ENCODE data around the gene STMN3.
A peak's percentile ranks its signal among the peaks of the same experiment; 100 is the strongest.

Gene STMN3

DNA sequence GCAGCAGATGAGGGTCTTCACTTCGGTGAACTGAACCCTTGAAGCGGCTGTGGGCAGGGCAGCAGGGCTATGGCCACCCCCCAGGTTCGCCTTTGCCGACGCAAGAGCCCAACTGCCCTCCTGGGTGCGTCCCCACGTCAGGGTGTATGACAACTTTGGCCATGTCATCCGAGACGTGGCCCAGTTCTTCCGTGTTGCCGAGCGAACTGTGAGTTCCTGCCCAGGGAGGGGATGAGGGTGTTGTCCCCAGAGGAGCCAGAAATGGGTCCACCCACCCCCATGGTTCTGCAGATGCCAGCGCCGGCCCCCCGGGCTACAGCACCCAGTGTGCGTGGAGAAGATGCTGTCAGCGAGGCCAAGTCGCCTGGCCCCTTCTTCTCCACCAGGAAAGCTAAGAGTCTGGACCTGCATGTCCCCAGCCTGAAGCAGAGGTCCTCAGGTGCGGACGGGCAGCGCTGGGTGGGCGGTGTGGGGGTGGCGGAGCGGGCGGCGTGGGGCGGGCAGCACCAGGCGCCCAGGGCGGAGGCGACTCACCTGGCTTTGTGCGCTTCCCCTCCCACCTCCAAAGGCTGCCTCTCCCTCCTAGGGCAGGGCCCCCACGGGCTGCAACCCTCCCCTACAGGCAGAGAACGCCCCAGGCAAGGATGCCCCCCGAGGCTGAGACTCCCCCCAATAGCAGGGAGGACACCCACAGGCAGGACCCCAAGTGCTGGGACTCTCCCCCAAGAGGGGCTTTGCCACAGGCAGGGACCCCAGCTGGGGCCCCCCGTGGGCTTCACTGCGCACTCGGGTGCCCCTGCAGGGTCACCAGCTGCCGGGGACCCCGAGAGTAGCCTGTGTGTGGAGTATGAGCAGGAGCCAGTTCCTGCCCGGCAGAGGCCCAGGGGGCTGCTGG is 37.0 kb upstream of the STMN3 start:
- Histone ChIP-seq H3K4me2 (ENCODE audit: low read length) (no peak overlapping the region), H3K27me3 (ENCODE audit: control insufficient read depth, insufficient read depth, low read length) (no peaks in the 10 kb centered on the region), H3K9ac (ENCODE audit: low read depth, low read length) (no peak overlapping the region), H3K36me3 (ENCODE audit: insufficient read depth, low read length) (peaks cover 18% of the 10 kb centered on the region), H3K4me3 (ENCODE audit: low read length) (no peak overlapping the region), H3K9me3 (replicated peaks; ENCODE audit: low read length) (no peaks in the 10 kb centered on the region), H3K4me1 (ENCODE audit: control insufficient read depth, insufficient read depth, low read length) (peaks cover 14% of the 10 kb centered on the region)

DNA sequence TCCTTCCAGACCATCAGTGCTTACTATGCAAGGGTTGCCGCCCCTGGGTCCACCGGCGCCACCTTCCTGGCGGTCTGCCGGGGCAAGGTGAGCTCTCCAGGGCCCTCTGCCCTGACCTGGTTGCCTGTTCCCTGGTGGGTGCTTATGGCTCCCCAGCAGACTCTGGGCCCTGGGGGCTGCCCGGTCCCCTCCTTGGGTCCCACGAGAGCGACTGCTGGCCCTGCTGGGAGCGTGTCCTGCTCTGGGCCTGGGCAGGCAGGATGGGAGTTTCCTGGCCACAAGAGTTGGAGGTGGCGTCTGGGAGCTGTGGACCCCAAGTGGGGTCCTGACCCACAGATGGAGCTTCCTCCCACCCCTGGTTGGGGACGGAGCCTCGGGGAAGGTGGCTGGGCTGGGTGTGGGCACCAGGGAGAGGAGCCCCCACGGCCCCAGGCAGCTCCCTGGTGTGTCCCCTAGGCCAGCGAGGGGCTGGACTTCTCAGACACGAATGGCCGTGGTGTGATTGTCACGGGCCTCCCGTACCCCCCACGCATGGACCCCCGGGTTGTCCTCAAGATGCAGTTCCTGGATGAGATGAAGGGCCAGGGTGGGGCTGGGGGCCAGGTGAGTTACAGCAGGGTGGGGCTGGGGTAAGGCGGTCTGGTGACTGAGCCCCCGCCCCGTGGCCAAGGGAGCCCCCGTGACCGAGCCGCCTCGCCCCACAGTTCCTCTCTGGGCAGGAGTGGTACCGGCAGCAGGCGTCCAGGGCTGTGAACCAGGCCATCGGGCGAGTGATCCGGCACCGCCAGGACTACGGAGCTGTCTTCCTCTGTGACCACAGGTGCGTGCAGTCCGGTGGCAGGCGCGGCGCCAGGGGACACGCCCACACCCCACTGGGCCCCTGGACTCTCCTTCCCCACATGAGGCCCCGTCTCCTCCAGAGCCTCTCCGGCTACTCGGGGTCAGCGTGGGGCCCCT is 36.1 kb upstream of the STMN3 start:
- peaks cover 15% of the 10 kb centered on the region for H3K36me3 ChIP-seq (ENCODE audit: insufficient read depth, low read length)
- no peak overlapping the region for H3K4me2 ChIP-seq (ENCODE audit: low read length)
- no peak overlapping the region for H3K9ac ChIP-seq (ENCODE audit: low read depth, low read length)
- H3K9me3 ChIP-seq (replicated peaks; ENCODE audit: low read length), result no peaks in the 10 kb centered on the region
- H3K4me3 ChIP-seq (ENCODE audit: low read length), result no peak overlapping the region
- no peaks in the 10 kb centered on the region for H3K27me3 ChIP-seq (ENCODE audit: control insufficient read depth, insufficient read depth, low read length)
- H3K4me1 ChIP-seq (ENCODE audit: control insufficient read depth, insufficient read depth, low read length), result peaks cover 14% of the 10 kb centered on the region

DNA sequence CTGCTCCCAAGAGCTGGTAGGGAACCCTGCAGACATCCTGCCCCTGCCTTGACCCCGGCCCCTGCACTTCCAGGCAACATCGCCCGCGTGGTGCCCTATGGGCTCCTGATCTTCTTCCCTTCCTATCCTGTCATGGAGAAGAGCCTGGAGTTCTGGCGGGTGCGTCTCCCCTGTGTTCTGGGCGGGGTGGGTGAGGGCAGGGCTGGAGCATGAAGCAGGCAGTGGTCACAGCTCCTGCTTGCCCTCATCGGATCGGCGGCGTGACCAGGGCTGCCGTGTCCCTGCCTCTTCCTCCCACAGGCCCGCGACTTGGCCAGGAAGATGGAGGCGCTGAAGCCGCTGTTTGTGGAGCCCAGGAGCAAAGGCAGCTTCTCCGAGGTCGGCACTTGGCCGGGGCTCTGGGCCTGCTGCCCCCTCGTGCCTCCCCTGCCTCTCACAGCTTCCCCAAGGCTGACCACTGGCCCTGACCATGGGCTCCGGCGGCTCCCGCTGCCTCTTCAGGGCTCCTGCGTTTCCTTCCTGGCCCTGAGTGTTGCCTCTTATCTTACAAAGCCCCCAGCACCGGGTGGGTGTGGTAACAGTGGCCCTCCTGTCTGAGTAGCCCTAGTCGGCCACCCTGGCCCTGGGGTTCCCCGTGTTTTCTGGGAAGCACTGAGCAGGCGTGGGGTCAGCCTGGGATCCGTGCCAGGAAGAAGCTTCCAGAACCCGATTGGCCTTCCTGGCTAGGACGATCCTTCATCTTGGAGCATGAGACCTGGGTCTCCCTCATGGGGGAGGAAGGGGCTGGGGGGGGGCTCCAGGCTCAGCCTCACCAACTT is 35.2 kb upstream of the STMN3 start:
- Histone ChIP-seq H3K4me3 (ENCODE audit: low read length) (no peak overlapping the region), H3K36me3 (ENCODE audit: insufficient read depth, low read length) (peaks cover 9% of the 10 kb centered on the region), H3K9ac (ENCODE audit: low read depth, low read length) (no peak overlapping the region), H3K4me1 (ENCODE audit: control insufficient read depth, insufficient read depth, low read length) (peaks cover 17% of the 10 kb centered on the region), H3K9me3 (replicated peaks; ENCODE audit: low read length) (no peaks in the 10 kb centered on the region), H3K4me2 (ENCODE audit: low read length) (no peak overlapping the region), H3K27me3 (ENCODE audit: control insufficient read depth, insufficient read depth, low read length) (no peaks in the 10 kb centered on the region)

DNA sequence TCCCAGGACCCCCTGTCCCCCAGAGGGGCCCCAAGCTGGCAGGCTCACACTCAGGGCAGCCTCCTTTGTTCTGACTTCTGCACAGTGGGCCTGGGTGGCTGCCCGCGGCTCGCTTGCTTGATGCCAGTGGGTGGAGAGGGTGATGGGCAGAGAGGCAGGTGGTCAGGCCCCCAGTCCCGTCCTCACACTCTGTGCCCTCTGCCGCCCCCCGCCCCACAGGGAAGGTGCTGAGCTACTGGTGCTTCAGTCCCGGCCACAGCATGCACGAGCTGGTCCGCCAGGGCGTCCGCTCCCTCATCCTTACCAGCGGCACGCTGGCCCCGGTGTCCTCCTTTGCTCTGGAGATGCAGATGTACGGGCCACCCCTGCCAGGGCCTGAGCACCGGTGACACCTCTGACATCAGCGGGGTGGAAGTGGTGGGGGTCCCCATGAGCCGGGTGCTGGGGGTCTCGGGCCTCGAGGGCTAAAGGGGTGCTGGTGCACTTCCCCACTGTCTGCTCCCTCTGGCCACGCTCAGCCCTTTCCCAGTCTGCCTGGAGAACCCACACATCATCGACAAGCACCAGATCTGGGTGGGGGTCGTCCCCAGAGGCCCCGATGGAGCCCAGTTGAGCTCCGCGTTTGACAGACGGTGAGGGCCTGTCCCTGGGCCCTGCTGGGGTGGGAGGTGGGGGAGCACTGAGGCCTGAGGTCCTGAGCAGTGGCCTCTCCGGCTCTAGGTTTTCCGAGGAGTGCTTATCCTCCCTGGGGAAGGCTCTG is 34.4 kb upstream of the STMN3 start:
- Histone ChIP-seq H3K27me3 (ENCODE audit: control insufficient read depth, insufficient read depth, low read length) (no peaks in the 10 kb centered on the region), H3K9ac (ENCODE audit: low read depth, low read length) (peak overlapping the region; percentile 34), H3K9me3 (replicated peaks; ENCODE audit: low read length) (no peaks in the 10 kb centered on the region), H3K4me3 (ENCODE audit: low read length) (no peak overlapping the region), H3K36me3 (ENCODE audit: insufficient read depth, low read length) (peaks cover 12% of the 10 kb centered on the region), H3K4me1 (ENCODE audit: control insufficient read depth, insufficient read depth, low read length) (peaks cover 25% of the 10 kb centered on the region), H3K4me2 (ENCODE audit: low read length) (no peak overlapping the region)

DNA sequence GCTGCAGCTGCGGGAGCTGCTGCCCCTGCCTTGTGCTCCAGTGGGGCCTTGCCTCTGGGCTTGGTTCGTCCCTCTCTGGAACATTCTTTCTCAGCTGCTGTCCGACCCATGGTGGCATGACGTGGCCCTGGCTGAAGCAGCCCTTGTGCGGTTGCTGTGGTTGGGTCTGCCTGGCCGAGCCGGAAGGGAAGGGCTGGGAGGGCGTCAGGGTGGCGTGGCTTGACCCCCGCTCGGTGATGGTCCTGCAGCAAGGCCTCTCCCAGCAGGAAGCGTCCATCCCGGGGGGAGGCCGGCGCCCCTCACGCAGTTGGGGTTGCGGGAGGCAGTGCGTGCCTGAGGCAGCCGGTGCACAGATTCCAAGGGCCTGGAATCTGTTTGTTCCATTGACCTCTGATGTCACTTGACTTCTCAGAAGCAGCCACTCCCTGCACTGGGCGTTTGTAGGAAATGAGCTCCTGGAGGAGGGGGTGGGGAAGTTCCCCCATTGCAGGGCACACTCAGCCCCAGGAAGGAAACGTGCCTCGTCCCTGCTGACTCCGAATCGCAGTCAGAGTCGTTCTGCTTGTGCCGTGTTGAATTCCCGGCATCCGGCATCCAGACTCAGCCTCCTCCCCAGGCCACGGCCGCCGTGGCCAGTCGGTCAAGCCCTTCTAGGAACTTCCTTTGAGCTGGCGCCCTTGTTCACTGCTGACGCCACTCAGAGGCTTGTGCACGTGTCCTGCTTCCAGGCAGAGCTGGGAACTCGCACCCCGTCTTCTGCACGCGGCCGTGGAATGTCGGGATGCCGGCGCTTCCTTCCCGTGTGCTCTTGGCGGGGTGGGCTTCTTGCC is 33.5 kb upstream of the STMN3 start:
- Histone ChIP-seq H3K4me1 (ENCODE audit: control insufficient read depth, insufficient read depth, low read length) (peaks cover 33% of the 10 kb centered on the region), H3K27me3 (ENCODE audit: control insufficient read depth, insufficient read depth, low read length) (no peaks in the 10 kb centered on the region), H3K4me2 (ENCODE audit: low read length) (peak overlapping the region; percentile 46), H3K9me3 (replicated peaks; ENCODE audit: low read length) (no peaks in the 10 kb centered on the region), H3K4me3 (ENCODE audit: low read length) (no peak overlapping the region), H3K9ac (ENCODE audit: low read depth, low read length) (peak overlapping the region; percentile 34), H3K36me3 (ENCODE audit: insufficient read depth, low read length) (peaks cover 8% of the 10 kb centered on the region)

DNA sequence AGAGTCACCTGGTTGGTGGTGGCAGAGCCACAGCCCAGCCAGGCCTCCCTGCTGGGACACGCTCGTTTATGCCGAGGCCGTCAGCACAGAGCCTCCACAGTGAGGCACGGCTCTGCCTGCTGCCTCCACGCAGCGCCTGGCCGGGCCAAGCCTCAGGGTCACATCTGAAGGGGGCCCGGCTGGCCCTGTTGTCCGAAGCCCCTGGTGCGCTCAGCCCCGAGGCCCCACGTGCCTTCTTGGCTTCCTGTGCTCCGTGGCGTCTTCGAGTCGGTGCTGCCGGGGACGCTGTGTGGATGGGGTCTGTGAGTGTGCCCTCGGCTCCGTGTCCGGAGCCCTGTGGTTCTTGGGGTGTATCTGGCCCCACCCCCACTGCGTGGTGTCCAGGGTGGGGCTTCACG is 32.9 kb upstream of the STMN3 start:
- Histone ChIP-seq H3K36me3 (ENCODE audit: insufficient read depth, low read length) (peaks cover 7% of the 10 kb centered on the region), H3K4me2 (ENCODE audit: low read length) (no peak overlapping the region), H3K27me3 (ENCODE audit: control insufficient read depth, insufficient read depth, low read length) (no peaks in the 10 kb centered on the region), H3K9me3 (replicated peaks; ENCODE audit: low read length) (no peaks in the 10 kb centered on the region), H3K4me3 (ENCODE audit: low read length) (no peak overlapping the region), H3K9ac (ENCODE audit: low read depth, low read length) (no peak overlapping the region), H3K4me1 (ENCODE audit: control insufficient read depth, insufficient read depth, low read length) (peaks cover 38% of the 10 kb centered on the region)

DNA sequence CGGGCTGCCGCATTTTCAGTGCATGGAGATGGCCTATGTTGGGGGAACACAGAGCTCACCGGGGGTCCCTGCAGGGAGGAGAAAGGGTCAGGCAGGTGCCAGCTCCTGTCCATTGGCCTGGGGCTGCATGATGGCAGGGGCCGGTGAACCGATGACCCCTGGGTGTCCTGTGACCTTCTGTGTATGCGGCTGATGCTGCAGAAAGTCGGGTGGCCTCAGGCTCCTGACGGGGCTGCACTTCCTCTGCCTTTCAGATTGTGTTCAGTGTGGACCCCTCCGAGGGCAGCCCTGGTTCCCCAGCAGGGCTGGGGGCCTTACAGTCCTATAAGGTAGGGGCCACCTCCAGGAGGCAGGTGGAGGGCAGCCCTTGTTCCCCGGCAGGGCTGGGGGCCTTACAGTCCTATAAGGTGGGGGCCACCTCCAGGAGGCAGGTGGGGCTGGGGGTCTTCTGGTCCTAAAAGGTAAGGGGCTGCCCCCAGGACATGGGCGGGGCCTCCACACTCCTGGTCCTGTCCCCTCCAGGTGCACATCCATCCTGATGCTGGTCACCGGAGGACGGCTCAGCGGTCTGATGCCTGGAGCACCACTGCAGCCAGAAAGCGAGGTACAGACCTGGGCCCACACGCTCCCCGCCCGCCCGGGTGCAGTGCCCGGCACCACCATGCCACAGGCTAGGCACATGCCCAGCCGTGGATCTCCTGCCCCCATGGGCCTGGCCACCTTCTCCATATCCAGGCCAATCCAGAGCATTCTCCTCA is 32.2 kb upstream of the STMN3 start:
- no peak overlapping the region for H3K9ac ChIP-seq (ENCODE audit: low read depth, low read length)
- H3K4me1 ChIP-seq (ENCODE audit: control insufficient read depth, insufficient read depth, low read length), result peaks cover 38% of the 10 kb centered on the region
- no peaks in the 10 kb centered on the region for H3K9me3 ChIP-seq (replicated peaks; ENCODE audit: low read length)
- H3K4me2 ChIP-seq (ENCODE audit: low read length), result no peak overlapping the region
- H3K27me3 ChIP-seq (ENCODE audit: control insufficient read depth, insufficient read depth, low read length), result no peaks in the 10 kb centered on the region
- H3K36me3 ChIP-seq (ENCODE audit: insufficient read depth, low read length), result peaks cover 7% of the 10 kb centered on the region
- no peak overlapping the region for H3K4me3 ChIP-seq (ENCODE audit: low read length)

DNA sequence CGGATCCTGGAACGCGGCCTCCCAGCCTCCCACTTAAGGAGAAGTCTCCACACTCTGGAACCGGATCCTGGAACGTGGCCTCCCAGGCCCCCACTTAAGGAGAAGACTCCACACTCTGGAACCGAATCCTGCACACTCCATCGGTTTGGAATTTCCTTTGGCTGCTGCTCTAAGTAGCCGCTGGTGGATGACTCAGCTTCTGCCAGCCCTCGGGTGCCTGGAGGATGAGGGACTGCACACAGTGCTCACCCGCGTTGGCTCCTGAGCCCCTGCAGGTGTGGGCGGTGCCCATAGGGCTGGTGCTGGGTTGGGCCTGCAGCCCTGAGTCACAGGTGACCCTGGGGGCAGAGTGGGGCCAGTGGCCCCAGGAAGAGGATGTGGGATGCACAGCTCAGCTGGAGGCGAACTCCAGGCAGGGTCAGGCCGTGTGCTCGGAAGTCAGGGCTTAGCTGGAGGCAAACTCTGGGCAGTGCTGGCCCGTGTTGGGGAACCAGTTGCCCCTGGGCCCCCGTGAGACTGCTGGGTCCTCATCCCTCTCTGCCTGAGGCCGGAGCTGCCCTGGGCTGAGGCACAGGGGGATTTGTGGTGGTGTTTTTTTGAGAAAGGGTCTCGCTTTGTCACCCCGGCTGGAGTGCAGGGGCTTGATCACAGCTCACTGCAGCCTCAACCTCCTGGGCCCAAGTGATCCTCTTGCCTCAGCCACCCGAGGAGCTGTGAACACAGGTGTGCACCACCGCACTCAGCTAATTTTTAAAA is 29.3 kb upstream of the STMN3 start:
- H3K9ac ChIP-seq (ENCODE audit: low read depth, low read length), result peak overlapping the region; percentile 24

DNA sequence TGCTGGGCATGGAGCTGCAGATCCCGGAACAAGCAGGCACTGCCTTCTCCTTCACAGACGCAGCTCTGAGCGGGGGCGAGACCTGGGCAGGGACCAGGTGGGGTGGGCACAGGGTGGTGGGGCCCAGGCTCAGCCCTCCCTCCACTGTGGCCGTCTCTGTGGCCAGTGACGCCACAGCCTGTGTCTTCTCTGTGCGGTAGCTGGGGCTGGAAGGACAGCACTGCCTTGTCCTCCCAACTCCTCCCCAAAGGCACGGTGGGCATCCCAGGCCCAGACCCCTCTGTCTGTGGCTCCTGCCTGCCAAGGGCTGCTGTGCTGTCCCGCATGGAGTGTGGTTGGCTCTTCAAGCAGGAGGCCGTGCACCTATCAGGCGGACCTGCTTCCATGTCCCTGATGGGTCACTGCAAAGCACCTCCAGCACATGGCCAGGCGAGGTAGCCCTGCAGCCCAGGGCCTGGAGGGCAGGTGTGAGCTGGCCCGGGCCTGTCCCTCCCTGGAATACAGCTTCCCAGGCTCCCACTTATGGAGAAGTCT is 28.5 kb upstream of the STMN3 start:
- H3K4me1 ChIP-seq (ENCODE audit: control insufficient read depth, insufficient read depth, low read length), result peaks cover 31% of the 10 kb centered on the region
- no peaks in the 10 kb centered on the region for H3K9me3 ChIP-seq (replicated peaks; ENCODE audit: low read length)
- H3K27me3 ChIP-seq (ENCODE audit: control insufficient read depth, insufficient read depth, low read length), result no peaks in the 10 kb centered on the region
- peak overlapping the region; percentile 59 for H3K4me2 ChIP-seq (ENCODE audit: low read length)
- peaks cover 23% of the 10 kb centered on the region for H3K36me3 ChIP-seq (ENCODE audit: insufficient read depth, low read length)
- H3K4me3 ChIP-seq (ENCODE audit: low read length), result no peak overlapping the region
- peak overlapping the region; percentile 24 for H3K9ac ChIP-seq (ENCODE audit: low read depth, low read length)

More for the DNA sequence above, 29.3 kb upstream of the STMN3 start:
- no peaks in the 10 kb centered on the region for H3K9me3 ChIP-seq (replicated peaks; ENCODE audit: low read length)
- H3K27me3 ChIP-seq (ENCODE audit: control insufficient read depth, insufficient read depth, low read length), result no peaks in the 10 kb centered on the region
- peaks cover 38% of the 10 kb centered on the region for H3K4me1 ChIP-seq (ENCODE audit: control insufficient read depth, insufficient read depth, low read length)
- peak overlapping the region; percentile 59 for H3K4me2 ChIP-seq (ENCODE audit: low read length)
- peaks cover 18% of the 10 kb centered on the region for H3K36me3 ChIP-seq (ENCODE audit: insufficient read depth, low read length)
- H3K4me3 ChIP-seq (ENCODE audit: low read length), result peak overlapping the region; percentile 22

All from skeletal muscle satellite cell (primary cell).